PFSK-1 (cell line): ENCODE results near the gene LHFPL3.

Source experiments
- POLR2AphosphoS5 ChIP-seq: IDR thresholded peaks from 2 replicates; pipeline ENCODE4 v1.6.1; 2012; ENCODE audit warnings: low read depth, mild to moderate bottlenecking, control low read depth, low read length, moderate library complexity
- REST ChIP-seq, 2 experiments: IDR thresholded peaks; 2 replicates each; pipeline versions ENCODE4 v1.6.1 to v1.8.0; 2011 to 2012; ENCODE audit warnings: low read depth in 2 of 2, low read length in 2 of 2, control low read depth in 1 of 2, inconsistent platforms in 1 of 2, mild to moderate bottlenecking in 1 of 2, moderate library complexity in 1 of 2; ENCODE audit not compliant: insufficient read depth in 1 of 2
- TAF1 ChIP-seq: IDR thresholded peaks from 2 replicates; pipeline ENCODE4 v1.6.1; 2012; ENCODE audit warnings: low read length, control low read depth, borderline replicate concordance; ENCODE audit not compliant: insufficient read depth

GRCh38 chr7:104442481-104442880 lies 114.1 kb downstream of the LHFPL3 start:
- no peak for TF ChIP-seq REST (IDR thresholded peaks at IDR 0.05; ENCODE audit: insufficient read depth in 1 of 2, low read depth in 2 of 2, low read length in 2 of 2)
- no peak for TF ChIP-seq POLR2AphosphoS5
- TF ChIP-seq TAF1: no peak
